NCI-H510A (cell line): ENCODE measurements around the gene CERCAM.

Experiments used
- DNase-seq: peaks from one replicate; lab custom pipeline; 2025; lab: John Stamatoyannopoulos, UW

Gene CERCAM

GRCh38 chr9:128456613-128457061 is 36.0 kb downstream of the CERCAM start:
- peak; percentile 81 for DNase-seq

GRCh38 chr9:128457207-128457606 is 36.5 kb downstream of the CERCAM start:
- DNase-seq = no peak

- DNase-seq = no peak
Observed at GRCh38 chr9:128459011-128459410, 38.4 kb downstream of the CERCAM start.

GRCh38 chr9:128469070-128469469 is 48.4 kb downstream of the CERCAM start:
- DNase-seq = no peak

- DNase-seq = no peak
Observed at GRCh38 chr9:128470560-128470959, 49.9 kb downstream of the CERCAM start.

GRCh38 chr9:128473104-128473503 is 52.4 kb downstream of the CERCAM start:
- no peak for DNase-seq

- no peak for DNase-seq
Observed at GRCh38 chr9:128475867-128476266, 55.2 kb downstream of the CERCAM start.

GRCh38 chr9:128479262-128479661 is 58.6 kb downstream of the CERCAM start:
- no peak for DNase-seq

GRCh38 chr9:128481561-128481960 is 60.9 kb downstream of the CERCAM start:
- DNase-seq = no peak

- no peak for DNase-seq
Observed at GRCh38 chr9:128482186-128482585, 61.5 kb downstream of the CERCAM start.

GRCh38 chr9:128484686-128485413 is 64.2 kb downstream of the CERCAM start:
- no peak for DNase-seq

GRCh38 chr9:128485414-128485855 is 64.8 kb downstream of the CERCAM start:
- DNase-seq = no peak

GRCh38 chr9:128486201-128486600 is 65.5 kb downstream of the CERCAM start:
- DNase-seq = no peak
